Stomach (tissue), 9 donors: ENCODE measurements around the gene WDR45B. TPM values are rescaled to one million over a fixed set of nuclear protein-coding genes. Genes with fewer than 3 reads are reported as not detected.
"Not testable (repeated sequence)": the region's sequence is repeated elsewhere in the genome, so short reads cannot be mapped to it uniquely, and the experiment has no call there.

Experiments used
- DNase-seq, 2 donors: peaks; one replicate each; pipeline versions ENCODE4 v3.0.0 to v3.0.0-alpha.2; 2013 to 2019
- H3K27ac ChIP-seq, 5 donors: fragments of 200-600 bp in 4 of 5; sonication (generic) in 4 of 5; one replicate each; pipeline ENCODE4 v1.5.1; 2013 to 2019; ENCODE audit warnings: mild to moderate bottlenecking in 1 of 5, moderate library complexity in 1 of 5
- H3K27me3 ChIP-seq, 3 donors: fragments of 200-600 bp; sonication (generic); one replicate each; pipeline ENCODE4 v1.5.1; 2017 to 2019; ENCODE audit warnings: mixed run types in 1 of 3
- H3K36me3 ChIP-seq, 4 donors: fragments of 200-600 bp; sonication (generic); 1 replicate in 3 of 4; 2 replicates in 1 of 4; pipeline ENCODE4 v1.5.1; 2016 to 2019
- H3K4me1 ChIP-seq, 4 donors: fragments of 200-600 bp; sonication (generic); one replicate each; pipeline ENCODE4 v1.5.1; 2016 to 2019
- H3K4me3 ChIP-seq, 4 donors: fragments of 200-600 bp; sonication (generic) in 3 of 4; one replicate each; pipeline ENCODE4 v1.5.1; 2016 to 2019; ENCODE audit warnings: mild to moderate bottlenecking in 1 of 4
- H3K9me3 ChIP-seq, 4 donors: fragments of 200-600 bp; sonication (generic); one replicate each; pipeline ENCODE4 v1.5.1; 2016 to 2019
- CTCF ChIP-seq, 7 experiments: fragments of 450-650 bp in 4 of 7; fragments of 200-600 bp in 3 of 7; sonication (generic) in 3 of 7; IDR thresholded peaks; one replicate each; pipeline ENCODE4 v1.5.1; 2016 to 2019; ENCODE audit warnings: antibody characterized with exemption in 7 of 7, control low read depth in 2 of 7, mild to moderate bottlenecking in 1 of 7
- EP300 ChIP-seq: sonication (generic); formaldehyde crosslinking; IDR thresholded peaks from one replicate; pipeline ENCODE4 v1.6.1; 2017; ENCODE audit warnings: antibody characterized with exemption
- POLR2A ChIP-seq, 4 donors: fragments of 450-650 bp; IDR thresholded peaks; one replicate each; pipeline ENCODE4 v1.6.1; 2016; ENCODE audit warnings: antibody characterized with exemption in 4 of 4, control low read depth in 2 of 4, mild to moderate bottlenecking in 1 of 4, moderate library complexity in 1 of 4
- POLR2AphosphoS5 ChIP-seq, 3 donors: sonication (generic); formaldehyde crosslinking; IDR thresholded peaks; one replicate each; pipeline ENCODE4 v1.6.1; 2016; ENCODE audit warnings: antibody characterized with exemption in 3 of 3
- WGBS, 5 donors: extraction: QIAGEN DNeasy Blood & Tissue Kit in 3 of 5; methylation state at CpG; one replicate each; pipeline versions ENCODE4 v1.1.5 to v1.1.7; 2013 to 2018; 5-methylcytosine and 5-hydroxymethylcytosine counted together
- intact Hi-C: fragments of 100-400 bp; cut with DNase I; formaldehyde crosslinking; loops from one replicate; pipeline ENCODE4 v1.15.1; 2023; ENCODE audit warnings: low total_unique reads
- polyA plus RNA-seq, 3 donors: library from polyadenylated mRNA; stranded (reverse); fragments of 200-250 nt; gene quantifications; one replicate each; pipeline ENCODE4 v1.2.3, GENCODE V29; 2013
- total RNA-seq, 5 donors: library from RNA; depleted of rRNA; stranded (reverse); fragments of >200 nt; gene quantifications; one replicate each; pipeline versions ENCODE4 v1.1.0 to v1.2.3, GENCODE V29; 2014 to 2016
- donor health status: healthy with polysubstance abuse.
- donor health status: Bipolar disorder and iron deficiency.
- donor health status: healthy.

WDR45B gene
- total and polyA plus RNA-seq, 8 donors, result 62.8 to 108 (median 76.2) TPM

GRCh38 chr17:82586576-82587233 is 61.5 kb downstream of the WDR45B start:
- 82 to 89% (median 88%) methylated on average over 21 of the region's 21 CpGs for WGBS, 5 donors
- Histone ChIP-seq H3K4me1 (peaks cover 11 to 51% (median 24%) of the 10 kb centered on the region in 4 donors), H3K36me3 (peaks cover 25 to 62% (median 58%) of the 10 kb centered on the region in 4 donors), H3K4me3 (no peak overlapping the region), H3K27ac (peak overlapping the region in 2 of 5 donors; percentile 17 to 92), H3K27me3 (no peaks in the 10 kb centered on the region), H3K9me3 (no peaks in the 10 kb centered on the region)
- no peak for DNase-seq
- intact Hi-C loops, result no loop called here
- TF ChIP-seq POLR2AphosphoS5 (IDR thresholded peaks at IDR 0.05) (no peak), POLR2A (IDR thresholded peaks at IDR 0.05) (no peak), EP300 (no peak), CTCF (IDR thresholded peaks at IDR 0.05) (no peak)

- DNase-seq, result peak in 1 of 2 donors; percentile 80
- Histone ChIP-seq H3K27ac (peak overlapping the region; percentile 17 to 92 (median 51)), H3K4me3 (peak overlapping the region in 1 of 4 donors; percentile 3), H3K4me1 (peaks cover 4 to 45% (median 17%) of the 10 kb centered on the region in 4 donors), H3K36me3 (peaks cover 25 to 62% (median 58%) of the 10 kb centered on the region in 4 donors)
- WGBS, 5 donors, result 81 to 94% (median 90%) methylated on average over 19 to 23 of the region's 23 CpGs
- H3K9me3 ChIP-seq, H3K27me3 ChIP-seq, intact Hi-C loops: not testable (repeated sequence)
Measured at GRCh38 chr17:82585935-82586575, 62.2 kb downstream of the WDR45B start.

GRCh38 chr17:82583720-82584234 is 64.5 kb downstream of the WDR45B start:
- no peak for DNase-seq
- TF ChIP-seq EP300 (no peak), CTCF (IDR thresholded peaks at IDR 0.05) (no peak), POLR2AphosphoS5 (IDR thresholded peaks at IDR 0.05) (no peak), POLR2A (IDR thresholded peaks at IDR 0.05) (no peak)
- no peaks in the 10 kb centered on the region for H3K27me3 ChIP-seq
- peaks cover 25 to 67% (median 63%) of the 10 kb centered on the region in 4 donors for H3K36me3 ChIP-seq
- H3K27ac ChIP-seq, result no peak overlapping the region
- intact Hi-C loops, result no loop called here
- H3K4me1 ChIP-seq, result peaks cover 0 to 24% (median 11%) of the 10 kb centered on the region in 4 donors
- WGBS, 5 donors, result 84 to 93% (median 91%) methylated on average over 28 of the region's 28 CpGs
- H3K4me3 ChIP-seq, result no peak overlapping the region
- H3K9me3 ChIP-seq, result no peaks in the 10 kb centered on the region

- TF ChIP-seq EP300 (no peak), POLR2AphosphoS5 (IDR thresholded peaks at IDR 0.05) (no peak), CTCF (IDR thresholded peaks at IDR 0.05) (no peak), POLR2A (IDR thresholded peaks at IDR 0.05) (no peak)
- H3K36me3 ChIP-seq, result peaks cover 24 to 68% (median 64%) of the 10 kb centered on the region in 4 donors
- H3K4me1 ChIP-seq, result peaks cover 0 to 16% (median 8%) of the 10 kb centered on the region in 4 donors
- no peaks in the 10 kb centered on the region for H3K27me3 ChIP-seq
- H3K4me3 ChIP-seq, result no peak overlapping the region
- DNase-seq, result no peak
- H3K9me3 ChIP-seq, result no peaks in the 10 kb centered on the region
- 89 to 93% (median 92%) methylated on average over 11 of the region's 11 CpGs for WGBS, 5 donors
- no peak overlapping the region for H3K27ac ChIP-seq
- intact Hi-C loops, result no loop called here
Measured at GRCh38 chr17:82582709-82583108, 65.5 kb downstream of the WDR45B start.
